ENCODE measurements around the gene GTF2I.
"Not testable (repeated sequence)": the region's sequence is repeated elsewhere in the genome, so short reads cannot be mapped to it uniquely, and the experiment has no call there.

The GTF2I gene

GRCh38 chr7:74713567-74713966 lies 56.0 kb downstream of the GTF2I start:
- H3K9me3 ChIP-seq (ENCODE audit: control insufficient read depth, insufficient read depth, low read length), result no peaks in the 10 kb centered on the region
- H3K4me3 ChIP-seq (ENCODE audit: low read length), result no peak overlapping the region
- DNase-seq (ENCODE audit: low read depth, low spot score), result no peak
- no peak overlapping the region for H3K27ac ChIP-seq (ENCODE audit: low read length)
- no peaks in the 10 kb centered on the region for H3K4me1 ChIP-seq (ENCODE audit: control insufficient read depth, insufficient read depth, low read length)
- H3K36me3 ChIP-seq (ENCODE audit: control insufficient read depth, insufficient read depth, low read length), result peaks cover 1% of the 10 kb centered on the region; the same call in 1 of the 2 replicates
- no peaks in the 10 kb centered on the region for H3K27me3 ChIP-seq (ENCODE audit: control insufficient read depth, insufficient read depth, low read length)

- Histone ChIP-seq H3K36me3 (ENCODE audit: control insufficient read depth, insufficient read depth, low read length) (peaks cover 4% of the 10 kb centered on the region; the same call in 1 of the 2 replicates), H3K4me1 (ENCODE audit: control insufficient read depth, insufficient read depth, low read length) (no peaks in the 10 kb centered on the region), H3K27me3 (ENCODE audit: control insufficient read depth, insufficient read depth, low read length) (no peaks in the 10 kb centered on the region), H3K4me3 (ENCODE audit: low read length) (no peak overlapping the region), H3K9me3 (ENCODE audit: control insufficient read depth, insufficient read depth, low read length) (no peaks in the 10 kb centered on the region), H3K27ac (ENCODE audit: low read length) (no peak overlapping the region)
- no peak for DNase-seq (ENCODE audit: low read depth, low spot score)
- no CpG with 5 or more reads among the region's 9 CpGs for WGBS (ENCODE audit: insufficient coverage, insufficient read length)
Measured at GRCh38 chr7:74717889-74718288, 60.4 kb downstream of the GTF2I start.

GRCh38 chr7:74718336-74718735 lies 60.8 kb downstream of the GTF2I start:
- no peaks in the 10 kb centered on the region for H3K9me3 ChIP-seq (ENCODE audit: control insufficient read depth, insufficient read depth, low read length)
- H3K36me3 ChIP-seq (ENCODE audit: control insufficient read depth, insufficient read depth, low read length), result peaks cover 4% of the 10 kb centered on the region; the same call in 1 of the 2 replicates
- no peaks in the 10 kb centered on the region for H3K27me3 ChIP-seq (ENCODE audit: control insufficient read depth, insufficient read depth, low read length)
- H3K27ac ChIP-seq (ENCODE audit: low read length), result no peak overlapping the region
- H3K4me3 ChIP-seq (ENCODE audit: low read length), result no peak overlapping the region
- H3K4me1 ChIP-seq (ENCODE audit: control insufficient read depth, insufficient read depth, low read length), result no peaks in the 10 kb centered on the region
- WGBS (ENCODE audit: insufficient coverage, insufficient read length), result no CpG with 5 or more reads among the region's 1 CpG
- DNase-seq (ENCODE audit: low read depth, low spot score), result no peak

GRCh38 chr7:74722153-74722552 lies 64.6 kb downstream of the GTF2I start:
- DNase-seq (ENCODE audit: low read depth, low spot score), result no peak
- H3K27ac ChIP-seq (ENCODE audit: low read length), result no peak overlapping the region
- H3K27me3 ChIP-seq (ENCODE audit: control insufficient read depth, insufficient read depth, low read length), result no peaks in the 10 kb centered on the region
- no peaks in the 10 kb centered on the region for H3K9me3 ChIP-seq (ENCODE audit: control insufficient read depth, insufficient read depth, low read length)
- peaks cover 4% of the 10 kb centered on the region; the same call in 1 of the 2 replicates for H3K36me3 ChIP-seq (ENCODE audit: control insufficient read depth, insufficient read depth, low read length)
- no peak overlapping the region for H3K4me3 ChIP-seq (ENCODE audit: low read length)
- H3K4me1 ChIP-seq (ENCODE audit: control insufficient read depth, insufficient read depth, low read length), result no peaks in the 10 kb centered on the region
- no CpG with 5 or more reads among the region's 16 CpGs for WGBS (ENCODE audit: insufficient coverage, insufficient read length)

- Histone ChIP-seq H3K9me3 (ENCODE audit: control insufficient read depth, insufficient read depth, low read length) (no peaks in the 10 kb centered on the region), H3K27ac (ENCODE audit: low read length) (no peak overlapping the region), H3K36me3 (ENCODE audit: control insufficient read depth, insufficient read depth, low read length) (no peaks in the 10 kb centered on the region; the same call in 1 of the 2 replicates), H3K27me3 (ENCODE audit: control insufficient read depth, insufficient read depth, low read length) (no peaks in the 10 kb centered on the region), H3K4me3 (ENCODE audit: low read length) (no peak overlapping the region), H3K4me1 (ENCODE audit: control insufficient read depth, insufficient read depth, low read length) (no peaks in the 10 kb centered on the region)
- WGBS (ENCODE audit: insufficient coverage, insufficient read length), result no CpG with 5 or more reads among the region's 1 CpG
- no peak for DNase-seq (ENCODE audit: low read depth, low spot score)
Measured at GRCh38 chr7:74725840-74726239, 68.3 kb downstream of the GTF2I start.

GRCh38 chr7:74726309-74727101 lies 69.0 kb downstream of the GTF2I start:
- Histone ChIP-seq H3K9me3 (ENCODE audit: control insufficient read depth, insufficient read depth, low read length) (no peaks in the 10 kb centered on the region), H3K27me3 (ENCODE audit: control insufficient read depth, insufficient read depth, low read length) (no peaks in the 10 kb centered on the region), H3K27ac (ENCODE audit: low read length) (no peak overlapping the region), H3K4me1 (ENCODE audit: control insufficient read depth, insufficient read depth, low read length) (no peaks in the 10 kb centered on the region), H3K36me3 (ENCODE audit: control insufficient read depth, insufficient read depth, low read length) (no peaks in the 10 kb centered on the region; the same call in 1 of the 2 replicates), H3K4me3 (ENCODE audit: low read length) (no peak overlapping the region)
- no CpG with 5 or more reads among the region's 8 CpGs for WGBS (ENCODE audit: insufficient coverage, insufficient read length)
- DNase-seq (ENCODE audit: low read depth, low spot score), result no peak

- WGBS (ENCODE audit: insufficient coverage, insufficient read length), result no CpG with 5 or more reads among the region's 10 CpGs
- DNase-seq (ENCODE audit: low read depth, low spot score), result not testable (repeated sequence)
Measured at GRCh38 chr7:74728686-74729085, 71.2 kb downstream of the GTF2I start.

GRCh38 chr7:74730186-74730585 lies 72.7 kb downstream of the GTF2I start:
- H3K9me3 ChIP-seq (ENCODE audit: control insufficient read depth, insufficient read depth, low read length); H3K36me3 ChIP-seq (ENCODE audit: control insufficient read depth, insufficient read depth, low read length); H3K4me3 ChIP-seq (ENCODE audit: low read length); H3K4me1 ChIP-seq (ENCODE audit: control insufficient read depth, insufficient read depth, low read length); H3K27ac ChIP-seq (ENCODE audit: low read length); H3K27me3 ChIP-seq (ENCODE audit: control insufficient read depth, insufficient read depth, low read length); DNase-seq (ENCODE audit: low read depth, low spot score): not testable (repeated sequence)
- no CpG with 5 or more reads among the region's 5 CpGs for WGBS (ENCODE audit: insufficient coverage, insufficient read length)

More at GRCh38 chr7:74728686-74729085, 71.2 kb downstream of the GTF2I start:
- not testable (repeated sequence) for H3K36me3 ChIP-seq (ENCODE audit: control insufficient read depth, insufficient read depth, low read length); H3K27me3 ChIP-seq (ENCODE audit: control insufficient read depth, insufficient read depth, low read length); H3K4me3 ChIP-seq (ENCODE audit: low read length); H3K9me3 ChIP-seq (ENCODE audit: control insufficient read depth, insufficient read depth, low read length); H3K27ac ChIP-seq (ENCODE audit: low read length); H3K4me1 ChIP-seq (ENCODE audit: control insufficient read depth, insufficient read depth, low read length)

GRCh38 chr7:74739974-74740703 lies 82.6 kb downstream of the GTF2I start:
- H3K27me3 ChIP-seq (ENCODE audit: control insufficient read depth, insufficient read depth, low read length); H3K27ac ChIP-seq (ENCODE audit: low read length); H3K9me3 ChIP-seq (ENCODE audit: control insufficient read depth, insufficient read depth, low read length); H3K36me3 ChIP-seq (ENCODE audit: control insufficient read depth, insufficient read depth, low read length); DNase-seq (ENCODE audit: low read depth, low spot score); H3K4me1 ChIP-seq (ENCODE audit: control insufficient read depth, insufficient read depth, low read length); H3K4me3 ChIP-seq (ENCODE audit: low read length): not testable (repeated sequence)
- WGBS (ENCODE audit: insufficient coverage, insufficient read length), result no CpG with 5 or more reads among the region's 14 CpGs

GRCh38 chr7:74743936-74744557 lies 86.5 kb downstream of the GTF2I start:
- DNase-seq (ENCODE audit: low read depth, low spot score), result not testable (repeated sequence)

More at GRCh38 chr7:74743936-74744557, 86.5 kb downstream of the GTF2I start:
- not testable (repeated sequence) for H3K9me3 ChIP-seq (ENCODE audit: control insufficient read depth, insufficient read depth, low read length); H3K27ac ChIP-seq (ENCODE audit: low read length); H3K36me3 ChIP-seq (ENCODE audit: control insufficient read depth, insufficient read depth, low read length); H3K4me1 ChIP-seq (ENCODE audit: control insufficient read depth, insufficient read depth, low read length); H3K27me3 ChIP-seq (ENCODE audit: control insufficient read depth, insufficient read depth, low read length); H3K4me3 ChIP-seq (ENCODE audit: low read length)
- WGBS (ENCODE audit: insufficient coverage, insufficient read length), result no CpG with 5 or more reads among the region's 9 CpGs

Measured in iPS DF 6.9 (cell line).